ENCODE results near the gene TYW1B. TPM values are rescaled to one million over a fixed set of nuclear protein-coding genes. Genes with fewer than 3 reads are reported as not detected.
"Not testable (repeated sequence)": the region's sequence is repeated elsewhere in the genome, so short reads cannot be mapped to it uniquely, and the experiment has no call there.

Gene TYW1B
- total RNA-seq, 1 experiment from 2014 or later: 5.5 TPM

GRCh38 chr7:72823765-72824732, 4.0 kb downstream of the TYW1B start:
- H3K18ac ChIP-seq (ENCODE audit: insufficient read length, low read depth, low read length); H2BK20ac ChIP-seq (ENCODE audit: low read depth, low read length, poor library complexity, severe bottlenecking); H2BK15ac ChIP-seq (ENCODE audit: low read depth, low read length); H2AFZ ChIP-seq (ENCODE audit: low read length); H3T11ph ChIP-seq (ENCODE audit: low read length); H3K27me3 Mint-ChIP-seq (ENCODE audit: low read depth); H4K20me1 ChIP-seq (ENCODE audit: control insufficient read depth, insufficient read depth, insufficient read length); H3K36me3 Mint-ChIP-seq (ENCODE audit: insufficient read depth in 1 of 3, low read depth in 3 of 3); H3K4me3 Mint-ChIP-seq; H3K4me1 ChIP-seq (ENCODE audit: insufficient read depth, low read length); H3K56ac ChIP-seq (ENCODE audit: insufficient read length, low read depth, low read length); H2BK120ac ChIP-seq (ENCODE audit: low read depth, low read length, poor library complexity, severe bottlenecking); H4K5ac ChIP-seq (ENCODE audit: insufficient read length, low read depth, low read length); H3K27ac ChIP-seq (ENCODE audit: insufficient read length, low read depth, low read length); H2BK12ac ChIP-seq (ENCODE audit: insufficient read length, low read depth, low read length); H3K9me3 Mint-ChIP-seq; H3K23me2 ChIP-seq (ENCODE audit: insufficient read length, low read depth, low read length, poor library complexity, severe bottlenecking); H3K79me1 ChIP-seq (ENCODE audit: insufficient read depth, low read depth, low read length, poor library complexity, severe bottlenecking); H3K9ac ChIP-seq (ENCODE audit: extremely low read depth, insufficient read length, low read length); H3K14ac ChIP-seq (ENCODE audit: insufficient read depth, low read length); H3K4me2 ChIP-seq (ENCODE audit: insufficient read depth, insufficient read length, low read length); H3K4ac ChIP-seq (ENCODE audit: low read depth, low read length); H3K23ac ChIP-seq (ENCODE audit: insufficient read length, low read depth, low read length); H2BK5ac ChIP-seq (ENCODE audit: insufficient read length, low read length); DNase-seq; H4K91ac ChIP-seq (ENCODE audit: insufficient read length, low read depth, low read length); H3K79me2 ChIP-seq (ENCODE audit: insufficient read depth, low read length); H4K8ac ChIP-seq (replicated peaks; ENCODE audit: insufficient read length, low read depth, low read length); H3K9me3 ChIP-seq (ENCODE audit: control insufficient read depth, low read depth, low read length); H2AK5ac ChIP-seq (ENCODE audit: insufficient read length, low read length); H3K27me3 ChIP-seq (ENCODE audit: insufficient read depth, low read length): not testable (repeated sequence)
- Mint-ChIP-seq H3K27ac (0 out of 7 replicates have a peak overlapping the region, but pooled peaks of 1 of the 3 experiments have one; percentile 31), H3K4me1 (peaks cover 3 to 11% of the 10 kb centered on the region in 2 experiments)
- no CpG with 5 or more reads among the region's 11 CpGs for WGBS (ENCODE audit: extremely low coverage, insufficient read length, low lambda C conversion rate)
- peak; percentile 62 for TF ChIP-seq CTCF (conservative IDR thresholded peaks at IDR 0.05)

GRCh38 chr7:72822497-72822896, 5.5 kb downstream of the TYW1B start:
- not testable (repeated sequence) for H2BK15ac ChIP-seq (ENCODE audit: low read depth, low read length); H3K9ac ChIP-seq (ENCODE audit: extremely low read depth, insufficient read length, low read length); H2BK5ac ChIP-seq (ENCODE audit: insufficient read length, low read length); H3K9me3 ChIP-seq (ENCODE audit: control insufficient read depth, low read depth, low read length); H2AFZ ChIP-seq (ENCODE audit: low read length); H3K4me1 ChIP-seq (ENCODE audit: insufficient read depth, low read length); H3K4me3 Mint-ChIP-seq; H3T11ph ChIP-seq (ENCODE audit: low read length); H4K5ac ChIP-seq (ENCODE audit: insufficient read length, low read depth, low read length); H3K23me2 ChIP-seq (ENCODE audit: insufficient read length, low read depth, low read length, poor library complexity, severe bottlenecking); H2AK5ac ChIP-seq (ENCODE audit: insufficient read length, low read length); H3K4ac ChIP-seq (ENCODE audit: low read depth, low read length); H3K56ac ChIP-seq (ENCODE audit: insufficient read length, low read depth, low read length); H3K9me3 Mint-ChIP-seq; H3K27ac Mint-ChIP-seq; H2BK12ac ChIP-seq (ENCODE audit: insufficient read length, low read depth, low read length); H3K27ac ChIP-seq (ENCODE audit: insufficient read length, low read depth, low read length); H3K4me2 ChIP-seq (ENCODE audit: insufficient read depth, insufficient read length, low read length); DNase-seq; H3K27me3 Mint-ChIP-seq (ENCODE audit: low read depth); H3K79me2 ChIP-seq (ENCODE audit: insufficient read depth, low read length); H3K18ac ChIP-seq (ENCODE audit: insufficient read length, low read depth, low read length); H3K79me1 ChIP-seq (ENCODE audit: insufficient read depth, low read depth, low read length, poor library complexity, severe bottlenecking); H2BK120ac ChIP-seq (ENCODE audit: low read depth, low read length, poor library complexity, severe bottlenecking); H3K23ac ChIP-seq (ENCODE audit: insufficient read length, low read depth, low read length); H4K8ac ChIP-seq (replicated peaks; ENCODE audit: insufficient read length, low read depth, low read length); H3K14ac ChIP-seq (ENCODE audit: insufficient read depth, low read length); H3K27me3 ChIP-seq (ENCODE audit: insufficient read depth, low read length); H4K91ac ChIP-seq (ENCODE audit: insufficient read length, low read depth, low read length); H4K20me1 ChIP-seq (ENCODE audit: control insufficient read depth, insufficient read depth, insufficient read length); H2BK20ac ChIP-seq (ENCODE audit: low read depth, low read length, poor library complexity, severe bottlenecking)
- no CpG with 5 or more reads among the region's 3 CpGs for WGBS (ENCODE audit: extremely low coverage, insufficient read length, low lambda C conversion rate)
- peaks cover 9 to 18% (median 15%) of the 10 kb centered on the region in 3 experiments for H3K36me3 Mint-ChIP-seq (ENCODE audit: insufficient read depth in 1 of 3, low read depth in 3 of 3)
- H3K4me1 Mint-ChIP-seq: peaks cover 3 to 13% of the 10 kb centered on the region in 2 experiments

Data from H9 (cell line).